GM21381 (cell line): Measurements from ENCODE around the gene ATP5PB.

Experiments
- ATAC-seq: cut with Tn5 transposase; IDR thresholded peaks from one replicate; pipeline ENCODE4 v1.9.1; 2021; ENCODE audit warnings: mild to moderate bottlenecking, moderate library complexity; ENCODE audit not compliant: unreplicated experiment

The ATP5PB gene

GRCh38 chr1:111474106-111474505, 24.8 kb downstream of the ATP5PB start:
- no peak for ATAC-seq

GRCh38 chr1:111474521-111474920, 25.3 kb downstream of the ATP5PB start:
- ATAC-seq = no peak

- ATAC-seq = no peak
These were observed 26.4 kb downstream of the ATP5PB start for GRCh38 chr1:111475701-111476100.

GRCh38 chr1:111476214-111476613, 26.9 kb downstream of the ATP5PB start:
- ATAC-seq = no peak

- ATAC-seq = peak; percentile 63
These were observed 27.6 kb downstream of the ATP5PB start for GRCh38 chr1:111476761-111477309.

- no peak for ATAC-seq
These were observed 31.4 kb downstream of the ATP5PB start for GRCh38 chr1:111480674-111481073.

- ATAC-seq = no peak
These were observed 32.3 kb downstream of the ATP5PB start for GRCh38 chr1:111481387-111482221.

GRCh38 chr1:111483166-111483565, 33.9 kb downstream of the ATP5PB start:
- ATAC-seq = no peak

GRCh38 chr1:111483876-111484275, 34.6 kb downstream of the ATP5PB start:
- ATAC-seq = no peak

- ATAC-seq = no peak
These were observed 35.2 kb downstream of the ATP5PB start for GRCh38 chr1:111484391-111485026.

- no peak for ATAC-seq
These were observed 37.2 kb downstream of the ATP5PB start for GRCh38 chr1:111486431-111486830.

- no peak for ATAC-seq
These were observed 37.9 kb downstream of the ATP5PB start for GRCh38 chr1:111487133-111487532.

- no peak for ATAC-seq
These were observed 39.4 kb downstream of the ATP5PB start for GRCh38 chr1:111488669-111489068.

- no peak for ATAC-seq
These were observed 40.3 kb downstream of the ATP5PB start for GRCh38 chr1:111489604-111490003.

GRCh38 chr1:111490220-111490619, 41.0 kb downstream of the ATP5PB start:
- no peak for ATAC-seq

GRCh38 chr1:111491070-111491469, 41.8 kb downstream of the ATP5PB start:
- no peak for ATAC-seq

- no peak for ATAC-seq
These were observed 47.1 kb downstream of the ATP5PB start for GRCh38 chr1:111496398-111496797.

GRCh38 chr1:111497592-111497991, 48.3 kb downstream of the ATP5PB start:
- ATAC-seq = no peak

GRCh38 chr1:111499026-111499785, 49.9 kb downstream of the ATP5PB start:
- ATAC-seq = no peak

GRCh38 chr1:111501645-111502044, 52.4 kb downstream of the ATP5PB start:
- ATAC-seq = no peak

GRCh38 chr1:111503585-111504060, 54.4 kb downstream of the ATP5PB start, which contains the start of the genes ADORA3 and TMIGD3:
ADORA3 (minus strand) TSS chr1:111503633; CDS start chr1:111503354, 279 bp downstream.
TMIGD3 (minus strand) TSS chr1:111503633; CDS start chr1:111503354, 279 bp downstream.
- ATAC-seq = no peak
